ENCODE measurements around the gene HSD17B4.
"Not testable (repeated sequence)": the region's sequence is repeated elsewhere in the genome, so short reads cannot be mapped to it uniquely, and the experiment has no call there.

- not testable (repeated sequence) for TF ChIP-seq CTCF (IDR thresholded peaks at IDR 0.05; ENCODE audit: low read depth, low read length, poor library complexity, severe bottlenecking); EZH2phosphoT487 (IDR thresholded peaks at IDR 0.05; ENCODE audit: borderline replicate concordance, low read length)
These were observed 24.1 kb upstream of the HSD17B4 start for GRCh38 chr5:119428166-119428565.
